DMS53 treated with DMSO at 0.1 percent for 48 hours (cell line): Measurements from ENCODE around the gene ATN1.
A peak's percentile ranks its signal among the peaks of the same experiment; 100 is the strongest.

Experiments
- DNase-seq: peaks from one replicate; lab custom pipeline; 2025; ENCODE audit not compliant: unreplicated experiment; lab: John Stamatoyannopoulos, UW

ATN1 gene

DNA sequence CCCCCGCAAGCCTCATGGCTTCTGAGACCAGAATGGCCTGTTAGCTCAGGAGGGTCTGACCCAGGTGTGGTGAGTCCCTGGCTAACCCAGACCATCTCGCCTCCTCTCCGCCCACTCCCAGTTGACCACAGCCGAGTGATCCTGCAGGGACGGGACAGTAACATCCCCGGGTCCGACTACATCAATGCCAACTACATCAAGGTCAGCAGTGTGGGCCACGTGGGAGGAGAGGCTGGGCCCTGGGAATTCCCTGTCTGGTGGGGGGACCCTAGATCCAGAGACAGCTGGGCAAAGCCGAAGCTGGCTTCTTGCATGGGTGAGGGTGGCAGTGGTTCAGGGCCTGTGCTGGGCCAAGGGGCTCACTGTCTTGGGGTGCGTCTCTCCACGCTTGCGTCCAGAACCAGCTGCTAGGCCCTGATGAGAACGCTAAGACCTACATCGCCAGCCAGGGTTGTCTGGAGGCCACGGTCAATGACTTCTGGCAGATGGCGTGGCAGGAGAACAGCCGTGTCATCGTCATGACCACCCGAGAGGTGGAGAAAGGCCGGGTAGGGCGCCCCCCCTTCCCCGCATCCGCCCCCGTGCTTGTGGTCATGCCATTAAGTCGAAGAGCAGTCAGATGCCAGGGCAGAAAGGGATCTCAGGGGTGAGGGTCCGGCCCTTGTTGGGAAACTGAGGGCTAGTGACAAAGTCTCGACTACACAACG is 28.4 kb downstream of the ATN1 start:
- DNase-seq: no peak

DNA sequence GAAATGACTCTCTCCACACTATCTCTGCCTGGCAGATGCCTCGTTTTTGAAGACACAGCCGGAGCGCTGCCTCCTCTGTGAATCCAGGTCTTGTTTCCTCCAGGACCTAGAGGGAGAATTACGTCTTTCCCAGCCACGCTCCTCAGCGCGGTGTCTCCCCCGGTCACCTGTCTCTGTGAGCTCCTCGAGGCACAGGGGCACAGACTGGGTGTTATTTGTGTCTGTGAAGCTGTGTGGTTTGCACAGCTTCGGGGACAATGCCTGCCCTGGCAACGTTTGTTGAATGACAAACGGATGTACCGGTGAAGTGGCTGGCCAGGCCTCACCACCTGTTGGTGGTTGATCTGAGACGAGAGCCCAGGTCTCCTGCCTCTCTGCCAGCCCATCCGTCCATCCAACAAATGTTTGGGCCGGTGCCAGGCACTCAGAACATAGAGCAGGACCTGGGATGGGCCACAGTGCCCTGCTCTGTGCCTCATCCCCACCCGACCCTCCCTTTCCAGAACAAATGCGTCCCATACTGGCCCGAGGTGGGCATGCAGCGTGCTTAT is 29.5 kb downstream of the ATN1 start:
- no peak for DNase-seq

DNA sequence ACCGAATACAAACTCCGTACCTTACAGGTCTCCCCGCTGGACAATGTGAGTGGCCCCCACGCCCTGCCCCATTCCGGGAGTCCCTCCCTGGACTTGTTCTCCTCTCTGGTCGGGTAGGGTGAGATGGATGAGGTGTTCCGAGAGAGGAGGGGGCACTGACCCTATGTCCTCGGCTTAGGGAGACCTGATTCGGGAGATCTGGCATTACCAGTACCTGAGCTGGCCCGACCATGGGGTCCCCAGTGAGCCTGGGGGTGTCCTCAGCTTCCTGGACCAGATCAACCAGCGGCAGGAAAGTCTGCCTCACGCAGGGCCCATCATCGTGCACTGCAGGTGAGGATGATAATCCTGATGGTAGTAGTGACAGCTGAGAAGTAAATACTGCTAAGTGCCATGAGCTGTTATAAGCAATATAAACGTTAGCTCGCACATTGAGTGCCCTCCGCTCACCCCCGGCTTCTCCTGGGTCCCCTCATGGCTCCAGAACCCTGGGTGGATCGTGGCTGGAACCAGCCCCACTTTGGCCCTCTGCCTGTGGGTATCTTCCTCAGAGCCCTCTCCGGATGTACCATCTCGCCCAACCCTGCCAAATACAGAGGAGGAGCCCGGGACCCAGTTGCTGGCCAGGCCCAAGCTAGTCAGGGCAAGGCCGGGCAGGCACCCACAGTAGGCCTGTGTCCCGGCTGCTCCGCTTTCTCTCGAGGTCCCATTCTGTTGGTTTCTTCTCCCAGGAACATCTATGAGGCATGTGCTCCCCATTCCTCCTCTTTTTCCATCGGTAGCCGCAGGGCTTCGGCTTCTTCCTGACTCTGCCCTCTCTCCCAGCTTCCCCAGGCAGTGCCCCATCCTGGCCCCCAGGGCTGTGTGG is 30.2 kb downstream of the ATN1 start:
- DNase-seq: no peak

DNA sequence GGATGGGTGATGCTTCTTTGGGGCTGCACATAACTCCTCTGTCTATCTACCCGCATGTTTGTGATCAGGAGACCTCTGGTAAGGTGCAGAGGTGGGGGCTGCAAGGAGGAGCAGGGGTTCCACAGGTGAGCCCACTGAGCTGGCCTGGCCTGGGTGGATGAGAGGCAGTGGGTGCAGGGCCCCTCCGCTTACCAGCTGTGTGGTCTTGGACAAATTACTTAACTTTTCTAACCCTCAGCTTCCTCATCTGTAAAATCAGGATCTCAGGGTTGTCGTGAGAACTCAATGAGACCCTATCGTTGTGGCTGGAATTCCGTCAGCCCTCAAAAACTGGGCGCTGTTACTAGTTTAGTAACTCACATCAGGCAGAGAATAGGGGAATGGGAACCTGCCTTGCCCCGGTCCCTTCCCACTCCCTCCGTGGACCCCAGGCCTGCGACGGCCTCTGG is 30.9 kb downstream of the ATN1 start:
- no peak for DNase-seq

DNA sequence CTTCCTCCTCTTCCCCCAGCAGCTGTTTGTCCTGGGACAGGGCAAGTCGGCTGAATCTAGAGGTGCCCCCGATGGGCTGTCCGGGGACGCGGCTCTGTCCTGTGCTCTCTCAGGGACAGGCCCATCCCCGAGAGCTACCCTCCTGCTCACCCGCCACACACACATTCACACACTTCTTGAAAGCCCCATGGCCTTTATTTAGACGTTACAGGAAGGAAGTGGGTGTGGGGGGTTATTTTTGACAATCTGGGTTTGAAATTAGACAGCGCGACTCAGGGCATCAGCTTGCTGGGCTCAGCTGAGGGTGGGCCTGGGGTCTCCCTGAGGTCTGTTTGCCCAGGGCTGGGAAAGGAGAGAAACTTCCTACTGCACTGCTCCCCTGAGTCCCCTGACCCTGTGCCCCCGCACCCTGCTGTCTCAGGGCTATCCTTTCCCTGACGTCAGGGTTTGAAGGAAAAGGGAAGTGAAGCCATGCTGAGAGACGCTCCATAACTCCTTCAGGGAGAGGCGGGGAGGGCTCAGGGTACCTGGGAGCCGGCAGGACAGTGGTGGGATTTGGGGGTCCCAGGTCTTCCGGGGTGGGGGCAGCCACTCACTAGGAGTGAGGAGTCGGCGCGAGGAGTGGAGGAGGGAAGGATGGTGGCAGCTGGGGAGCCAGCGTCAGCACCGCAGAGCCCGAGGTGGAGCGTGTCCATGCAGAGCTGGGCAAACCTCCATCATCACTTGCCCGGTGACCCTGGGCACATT is 31.5 kb downstream of the ATN1 start:
- DNase-seq: no peak

DNA sequence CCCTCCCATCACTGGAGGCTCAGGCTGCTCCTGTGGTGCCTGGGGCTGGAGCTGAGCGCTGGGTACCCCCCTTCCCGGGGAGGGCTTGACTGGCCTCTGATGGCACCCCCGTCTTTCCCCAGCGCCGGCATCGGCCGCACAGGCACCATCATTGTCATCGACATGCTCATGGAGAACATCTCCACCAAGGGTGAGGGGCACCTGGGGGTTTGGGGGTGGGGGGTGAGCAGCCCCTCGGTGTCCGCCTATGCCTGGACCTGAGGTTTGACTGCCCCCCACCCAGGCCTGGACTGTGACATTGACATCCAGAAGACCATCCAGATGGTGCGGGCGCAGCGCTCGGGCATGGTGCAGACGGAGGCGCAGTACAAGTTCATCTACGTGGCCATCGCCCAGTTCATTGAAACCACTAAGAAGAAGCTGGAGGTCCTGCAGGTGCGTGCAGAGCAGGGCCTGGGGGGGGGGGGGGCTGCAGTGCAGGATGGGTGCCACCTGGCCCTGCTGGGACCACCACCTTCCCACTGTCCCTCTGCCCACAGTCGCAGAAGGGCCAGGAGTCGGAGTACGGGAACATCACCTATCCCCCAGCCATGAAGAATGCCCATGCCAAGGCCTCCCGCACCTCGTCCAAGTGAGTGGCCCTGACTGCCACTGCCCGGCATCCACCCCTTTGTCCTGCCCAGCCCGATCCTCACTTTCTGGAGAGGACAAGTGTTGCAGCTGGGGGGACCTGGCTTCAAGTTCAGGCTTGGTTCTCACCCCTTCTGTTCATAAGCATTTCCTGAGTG is 32.2 kb downstream of the ATN1 start:
- no peak for DNase-seq

DNA sequence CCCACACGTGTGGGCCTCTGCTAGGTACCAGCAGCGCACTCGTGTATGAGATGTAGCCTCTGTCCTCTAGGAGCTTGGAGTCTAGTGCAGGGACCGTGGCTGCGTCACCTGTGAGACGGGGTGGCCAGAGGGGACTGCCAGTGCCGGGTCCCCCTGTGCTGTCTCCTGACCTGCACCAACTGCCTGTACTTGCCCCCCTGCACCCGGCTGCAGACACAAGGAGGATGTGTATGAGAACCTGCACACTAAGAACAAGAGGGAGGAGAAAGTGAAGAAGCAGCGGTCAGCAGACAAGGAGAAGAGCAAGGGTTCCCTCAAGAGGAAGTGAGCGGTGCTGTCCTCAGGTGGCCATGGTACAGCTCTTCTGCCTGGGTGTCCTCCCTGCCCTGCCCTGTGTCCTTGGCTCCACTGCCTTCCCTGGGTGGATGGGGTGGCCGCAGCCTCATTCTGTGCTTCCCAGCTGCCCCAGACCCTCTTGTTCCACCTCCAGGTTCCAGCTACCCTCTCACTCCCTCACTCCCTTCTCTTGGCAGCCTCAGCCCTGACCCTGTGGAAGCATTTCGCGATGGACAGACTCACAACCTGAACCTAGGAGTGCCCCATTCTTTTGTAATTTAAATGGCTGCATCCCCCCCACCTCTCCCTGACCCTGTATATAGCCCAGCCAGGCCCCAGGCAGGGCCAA is 33.0 kb downstream of the ATN1 start:
- peak; percentile 48 for DNase-seq

DNA sequence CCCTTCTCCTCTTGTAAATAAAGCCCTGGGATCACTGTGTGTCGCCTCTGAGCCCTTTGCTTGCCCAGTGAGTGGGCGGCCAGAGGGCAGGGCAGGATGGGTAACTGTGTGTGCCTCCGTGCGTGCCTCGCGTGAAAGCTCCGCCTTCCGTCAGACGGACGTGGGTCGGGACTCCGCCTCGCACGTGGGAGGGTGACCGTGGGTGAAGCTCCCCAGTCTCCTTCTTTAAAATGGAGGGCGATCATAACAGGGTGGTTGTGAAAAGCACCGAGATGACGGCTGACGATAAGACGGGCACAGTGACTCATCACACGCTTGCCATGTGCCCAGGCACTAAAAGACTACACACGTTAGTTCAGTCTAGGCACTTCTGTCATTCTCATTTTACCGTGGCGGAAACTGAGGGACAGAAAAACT is 33.5 kb downstream of the ATN1 start:
- peak; percentile 86 for DNase-seq

DNA sequence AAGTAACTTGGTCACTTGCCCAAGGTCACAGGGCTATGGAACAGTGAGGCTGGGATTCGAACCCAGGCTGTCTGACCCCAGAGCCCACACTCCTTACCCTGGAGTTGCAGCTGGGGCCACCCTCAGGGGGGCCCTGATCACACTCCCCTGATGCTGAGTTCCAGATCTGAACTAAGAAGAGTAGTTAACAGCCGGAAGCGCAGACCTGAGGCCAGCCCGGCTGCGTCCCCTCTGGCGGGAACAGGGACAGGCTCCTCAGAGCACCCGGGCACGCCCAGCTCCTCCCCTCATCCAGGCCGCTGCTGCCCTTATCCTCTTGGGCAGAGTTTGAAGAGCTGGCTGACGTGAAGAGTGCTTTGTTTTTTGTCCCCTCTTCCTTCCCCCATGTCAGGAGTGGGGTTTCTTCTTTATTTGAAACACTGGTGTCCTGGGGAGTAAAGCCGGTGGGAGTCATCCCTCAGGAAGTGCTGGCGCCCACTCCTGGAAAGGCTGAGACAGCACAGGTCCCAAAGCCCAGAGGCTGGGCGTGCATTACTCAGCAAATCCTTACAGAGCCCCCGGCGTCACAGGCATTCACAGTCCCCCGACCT is 34.0 kb downstream of the ATN1 start:
- peak; percentile 99 for DNase-seq

DNA sequence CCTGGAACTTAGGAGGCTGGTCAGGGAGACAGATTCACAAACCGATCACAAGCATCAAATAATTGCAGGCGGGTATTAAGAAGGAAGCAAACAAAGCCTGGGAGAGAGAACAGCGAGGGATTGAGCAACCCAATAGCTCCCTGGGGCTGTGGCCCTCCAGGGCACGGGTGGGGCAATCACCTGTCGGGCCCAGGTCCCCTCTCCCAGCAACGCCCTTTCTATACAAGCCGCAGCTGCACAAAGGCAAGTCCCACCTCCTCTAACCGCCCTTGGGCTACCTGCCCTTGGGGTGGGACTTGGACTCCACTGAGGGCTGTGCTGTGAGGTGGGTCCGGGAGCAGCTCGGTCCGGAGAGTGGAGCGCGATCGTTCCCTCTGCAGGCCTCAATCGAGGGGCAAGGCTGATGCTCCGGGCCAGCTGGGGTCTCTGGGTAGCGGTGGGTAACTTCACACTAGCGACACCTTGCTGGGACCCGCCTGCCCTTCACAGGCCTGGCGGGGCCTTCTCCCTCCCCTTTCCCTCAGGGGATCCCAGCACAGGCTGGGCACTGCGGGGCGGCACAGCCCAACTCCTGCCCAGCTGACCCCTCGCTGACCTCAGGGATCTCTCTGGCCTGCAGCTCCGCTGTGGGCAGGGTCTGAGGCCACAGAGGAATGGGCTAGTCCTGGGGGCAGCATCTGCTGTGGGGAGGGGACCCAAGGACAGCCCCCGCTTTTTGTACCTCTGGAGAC is 34.7 kb downstream of the ATN1 start:
- DNase-seq: peak; percentile 97

DNA sequence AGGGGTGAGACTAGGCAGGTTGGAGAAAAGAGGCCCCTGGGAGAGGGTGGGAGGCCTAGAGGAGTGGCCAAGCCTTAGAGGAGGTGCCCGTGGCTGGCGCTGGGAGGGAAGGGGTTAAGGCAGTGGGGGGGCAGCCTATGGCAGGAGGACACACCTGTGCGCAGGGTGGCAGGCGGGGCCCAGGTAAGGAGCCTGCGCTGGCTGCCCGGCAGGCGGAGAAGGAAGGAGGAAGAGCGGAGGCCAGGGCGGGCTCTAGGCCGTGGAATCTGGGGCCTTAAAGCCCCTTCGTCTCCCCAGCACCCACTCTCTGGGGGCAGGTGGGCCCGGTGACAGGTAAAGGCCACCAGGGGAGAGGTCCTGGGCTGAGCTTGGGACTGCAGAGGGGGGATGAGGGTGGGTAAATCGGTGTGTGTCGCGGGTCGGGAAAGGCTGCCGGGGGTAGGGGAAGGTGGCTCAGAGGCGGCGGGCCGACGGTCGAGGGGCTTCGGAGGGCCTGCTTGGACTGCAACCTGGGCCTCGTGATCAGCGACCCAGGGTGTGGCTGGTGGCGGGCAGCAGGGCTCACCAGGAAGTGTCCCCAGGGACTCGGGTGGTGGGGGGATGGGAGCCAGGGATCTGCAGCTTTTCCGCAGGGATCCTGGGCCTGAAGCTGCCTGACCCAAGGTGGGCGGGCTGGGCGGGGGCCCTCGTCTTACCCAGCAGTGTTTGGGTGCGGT is 35.4 kb downstream of the ATN1 start:
- peak; percentile 98 for DNase-seq

DNA sequence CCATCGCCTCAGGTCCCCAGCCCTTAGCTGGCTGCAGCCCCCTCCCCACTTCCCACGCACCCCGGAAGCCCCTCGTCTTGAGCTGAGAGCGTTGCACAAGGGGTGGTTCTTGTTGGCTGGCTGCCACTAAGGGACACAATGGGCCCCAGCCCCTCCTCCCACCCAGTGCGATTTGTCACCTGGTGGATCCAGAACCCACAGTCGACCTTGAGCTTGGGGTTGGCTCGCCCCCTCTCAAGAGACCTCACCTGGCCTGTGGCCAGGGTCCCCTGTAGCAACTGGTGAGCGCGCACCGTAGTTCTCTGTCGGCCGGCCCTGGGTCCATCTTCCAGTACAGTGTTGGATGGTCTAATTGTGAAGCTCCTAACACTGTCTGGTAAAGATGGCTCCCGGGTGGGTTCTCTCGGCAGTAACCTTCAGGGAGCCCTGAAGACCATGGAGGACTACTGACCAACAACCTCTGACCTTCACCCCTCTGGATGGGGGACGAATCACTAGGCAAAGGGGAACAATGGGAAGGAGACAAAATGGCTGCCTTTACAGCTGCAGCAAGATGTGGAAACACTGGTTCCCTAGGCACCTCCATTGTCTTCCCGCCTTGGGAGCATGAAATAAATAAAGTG is 36.1 kb downstream of the ATN1 start:
- no peak for DNase-seq

DNA sequence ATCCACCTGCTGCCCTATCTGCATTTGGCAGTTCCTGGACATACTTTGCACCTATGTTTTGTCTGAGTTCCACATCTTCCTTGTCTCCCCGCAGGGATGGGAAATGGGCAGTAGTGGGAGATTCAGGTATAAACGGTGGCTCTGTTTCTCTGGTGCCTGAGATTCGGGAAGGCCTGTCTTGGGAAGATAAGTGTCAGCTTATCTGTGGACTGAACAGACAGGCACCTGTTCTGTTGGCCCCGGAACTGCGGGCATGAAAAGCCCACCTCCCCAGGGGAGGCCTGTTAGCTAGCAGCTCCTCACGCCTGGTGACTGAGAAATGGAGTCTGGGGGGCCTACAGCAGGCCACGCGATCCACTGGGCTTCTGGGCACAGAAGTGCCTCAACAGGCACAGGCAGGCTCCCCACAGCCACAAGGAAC is 36.9 kb downstream of the ATN1 start:
- DNase-seq: no peak

DNA sequence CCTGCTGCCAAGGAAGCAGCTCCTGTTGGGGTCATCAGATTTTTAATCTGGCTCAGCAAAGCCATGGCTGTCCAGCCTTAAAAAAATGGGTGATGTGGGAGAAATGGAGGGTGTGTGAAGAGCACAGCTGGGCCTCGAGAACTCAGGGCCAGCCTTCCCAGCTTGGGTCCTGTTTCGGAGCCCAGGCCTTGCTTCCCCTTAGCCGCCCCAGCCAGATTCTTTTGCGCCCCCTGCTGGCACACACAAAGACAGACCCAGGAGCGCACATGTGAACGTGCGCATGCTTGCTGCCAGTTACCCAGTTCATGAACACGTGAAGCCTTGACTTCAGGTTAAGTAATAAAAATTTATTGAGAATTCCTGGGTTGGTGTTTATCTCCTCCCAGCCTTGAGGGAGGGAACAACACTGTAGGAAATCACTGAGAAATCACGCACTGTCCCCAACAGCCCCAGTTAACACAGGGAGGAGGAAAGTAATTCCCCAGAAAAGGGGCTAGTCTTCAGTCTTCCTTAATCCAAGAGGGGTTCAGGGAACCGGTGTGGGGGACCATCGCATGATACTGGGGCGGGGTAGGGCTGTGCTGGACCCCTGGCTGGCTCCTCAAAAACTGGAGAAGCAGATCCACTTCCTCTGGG is 37.4 kb downstream of the ATN1 start:
- DNase-seq: peak; percentile 95

DNA sequence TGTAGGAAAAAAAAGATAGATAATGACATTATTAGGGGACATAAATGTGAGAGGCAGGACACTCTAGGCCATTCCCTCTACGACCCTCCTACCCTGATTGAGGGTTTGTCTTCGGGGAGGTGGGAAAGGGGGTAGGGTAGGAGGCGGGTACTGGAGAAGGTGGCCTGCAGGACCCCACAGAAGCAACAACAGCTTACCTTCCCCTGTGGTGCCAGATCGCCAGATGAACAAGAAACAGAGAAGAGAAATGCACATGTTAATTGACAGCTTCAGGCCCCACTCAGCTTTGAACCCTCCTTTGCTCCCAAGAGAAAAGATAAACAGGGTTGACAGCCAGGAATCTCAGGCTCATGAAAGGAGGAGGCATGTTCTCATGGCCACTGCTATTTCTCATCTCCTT is 38.0 kb downstream of the ATN1 start:
- no peak for DNase-seq

DNA sequence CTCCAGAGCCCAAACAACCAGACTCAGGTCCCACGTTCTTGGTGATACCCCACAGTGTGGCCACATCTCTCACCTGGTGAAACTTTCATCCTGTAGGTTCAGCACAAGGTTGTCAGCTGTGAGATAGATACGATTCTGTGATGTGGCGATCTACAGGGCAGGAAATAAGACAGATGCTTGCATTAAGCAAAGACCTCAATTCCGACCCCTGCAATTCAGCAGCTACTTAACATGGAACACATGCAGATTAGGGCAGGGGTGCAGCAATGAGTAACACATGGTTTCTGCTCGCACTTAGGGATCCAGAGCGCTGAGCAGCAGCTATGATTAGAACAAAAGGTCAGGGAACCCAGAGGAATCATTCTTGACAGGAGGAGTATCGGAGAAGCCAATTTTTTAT is 38.6 kb downstream of the ATN1 start:
- DNase-seq: no peak

DNA sequence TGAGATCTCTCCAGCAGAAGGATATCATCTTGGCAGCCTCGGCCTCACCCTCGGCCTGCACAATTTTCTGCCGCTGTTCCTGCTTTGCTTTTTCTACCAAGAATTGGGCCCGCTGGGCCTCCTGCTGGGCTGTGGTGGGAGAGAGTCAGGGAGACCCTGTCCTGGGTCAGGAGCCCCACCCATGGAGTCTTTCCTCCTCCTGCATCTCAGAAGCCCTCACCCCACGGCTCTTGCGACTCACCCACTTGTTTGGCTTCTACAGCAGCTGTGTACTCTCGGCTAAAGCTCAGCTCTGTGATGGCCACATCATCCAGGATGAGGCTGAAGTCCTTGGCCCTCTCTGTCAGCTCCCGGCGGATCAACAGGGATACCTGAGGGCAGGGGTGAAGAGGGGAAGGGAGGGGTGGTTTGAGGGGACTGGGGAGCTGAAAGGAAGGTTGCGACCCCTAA is 39.9 kb downstream of the ATN1 start:
- no peak for DNase-seq
